NCI-H146 treated with DMSO at 0.1 percent for 48 hours (cell line): Measurements from ENCODE around the gene ACTN3.
"Not testable (repeated sequence)": the region's sequence is repeated elsewhere in the genome, so short reads cannot be mapped to it uniquely, and the experiment has no call there.

Experiments used
- DNase-seq: peaks from one replicate; lab custom pipeline; 2025; ENCODE audit not compliant: unreplicated experiment; lab: John Stamatoyannopoulos, UW

ACTN3 gene

GRCh38 chr11:66543263-66544107 lies 3.2 kb upstream of the ACTN3 start:
- DNase-seq = no peak

DNA sequence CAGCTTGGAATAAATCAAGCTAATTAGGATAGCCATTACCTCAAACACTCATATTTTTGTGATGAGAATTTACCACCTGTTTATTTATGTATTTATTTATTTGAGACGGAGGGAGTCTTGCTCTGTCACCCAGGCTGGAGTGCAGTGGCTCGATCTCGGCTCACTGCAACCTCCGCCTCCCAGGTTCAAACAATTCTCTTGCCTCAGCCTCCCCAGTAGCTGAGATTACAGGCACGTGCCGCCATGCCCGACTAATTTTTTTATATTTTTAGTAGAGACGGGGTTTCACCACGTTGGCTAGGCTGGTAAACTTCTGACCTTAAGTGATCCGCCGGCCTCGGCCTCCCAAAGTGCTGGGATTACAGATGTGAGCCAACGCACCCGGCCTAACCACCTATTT lies 1.8 kb upstream of the ACTN3 start:
- DNase-seq = not testable (repeated sequence)

GRCh38 chr11:66545701-66546367 lies 869 bp upstream of the ACTN3 start, which contains the start of gene ZDHHC24:
TSS of gene ZDHHC24 (minus strand) at chr11:66546048. CDS start at chr11:66546003, 45 bp downstream.
- DNase-seq = peak; percentile 87

- no peak for DNase-seq
These were observed 411 bp downstream of the ACTN3 start for GRCh38 chr11:66546966-66547661.

DNA sequence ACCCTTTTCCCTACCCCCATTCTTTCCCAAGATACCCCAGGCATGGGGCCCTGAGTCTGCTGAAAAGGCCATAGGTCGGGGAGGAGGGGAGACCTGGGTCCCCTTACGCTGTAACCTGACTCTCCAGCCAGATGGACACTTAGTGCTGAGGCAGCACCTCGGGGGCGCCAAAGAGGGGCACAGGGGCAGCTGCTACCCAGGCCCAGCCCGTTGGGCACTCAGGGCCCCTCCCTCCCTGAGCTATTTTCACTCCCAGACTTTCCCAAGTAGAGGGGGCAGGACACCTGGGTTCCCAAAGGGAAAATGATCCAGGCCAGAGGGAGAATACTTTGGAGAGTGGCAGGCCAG lies 933 bp downstream of the ACTN3 start:
- DNase-seq = no peak

DNA sequence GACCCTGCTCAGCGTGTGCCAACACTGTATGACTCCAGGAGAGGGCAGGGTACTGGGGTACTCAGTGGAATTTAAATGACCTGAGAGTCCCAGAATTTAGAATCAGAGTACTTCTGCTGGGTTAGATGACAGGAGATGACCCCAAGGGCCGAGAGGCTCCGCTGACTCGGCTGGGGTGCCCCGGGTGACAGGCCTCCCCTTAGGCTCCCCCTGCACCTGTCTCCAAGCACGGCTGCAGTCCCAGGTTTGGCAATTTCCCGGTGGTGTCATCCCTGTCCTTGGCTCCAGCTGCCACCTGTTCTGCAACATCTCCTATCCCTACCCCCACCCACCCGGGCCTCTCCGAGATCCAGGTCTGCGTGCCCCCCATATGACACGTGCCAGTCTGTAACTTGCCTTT lies 1.3 kb downstream of the ACTN3 start:
- no peak for DNase-seq

- no peak for DNase-seq
These were observed 2.3 kb downstream of the ACTN3 start for GRCh38 chr11:66548774-66549630.

DNA sequence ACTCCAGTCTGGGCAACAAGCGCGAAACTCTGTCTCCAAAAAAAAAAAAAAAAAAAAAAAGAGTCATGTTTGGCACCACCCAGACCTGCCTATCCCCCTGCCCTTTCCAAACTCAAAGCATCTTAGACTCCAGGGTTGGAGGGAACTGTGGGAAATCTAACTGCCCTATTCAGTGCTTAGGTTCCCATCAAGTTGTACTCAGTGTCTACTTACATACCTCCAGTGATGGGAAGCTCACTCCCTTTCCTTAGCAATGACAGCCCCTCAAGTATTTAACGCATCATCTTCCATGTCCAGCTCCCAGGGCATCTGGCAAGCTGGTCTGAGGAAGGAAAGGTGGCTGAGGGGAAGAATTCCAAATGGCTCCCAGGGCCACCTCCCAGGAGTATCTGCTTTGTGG lies 3.0 kb downstream of the ACTN3 start:
- DNase-seq = no peak

DNA sequence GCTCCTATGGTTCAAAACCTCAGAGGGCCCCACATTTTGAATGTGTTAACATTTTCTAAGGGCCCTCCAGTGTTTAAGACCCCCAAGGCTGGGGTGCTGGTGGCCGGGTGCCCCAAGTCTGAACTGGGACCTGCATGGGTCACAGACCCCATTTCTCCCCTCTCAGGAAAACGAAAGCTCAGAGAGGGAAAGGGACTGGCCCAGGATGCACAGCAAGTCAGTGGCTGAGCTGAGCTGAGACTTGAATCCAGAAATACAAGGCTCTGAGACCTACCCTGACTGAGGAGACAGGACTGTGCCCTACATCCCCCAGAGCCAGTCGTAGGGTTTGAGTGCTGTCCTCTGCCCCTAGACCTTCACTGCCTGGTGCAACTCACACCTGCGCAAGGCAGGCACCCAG lies 4.2 kb downstream of the ACTN3 start:
- DNase-seq = no peak

DNA sequence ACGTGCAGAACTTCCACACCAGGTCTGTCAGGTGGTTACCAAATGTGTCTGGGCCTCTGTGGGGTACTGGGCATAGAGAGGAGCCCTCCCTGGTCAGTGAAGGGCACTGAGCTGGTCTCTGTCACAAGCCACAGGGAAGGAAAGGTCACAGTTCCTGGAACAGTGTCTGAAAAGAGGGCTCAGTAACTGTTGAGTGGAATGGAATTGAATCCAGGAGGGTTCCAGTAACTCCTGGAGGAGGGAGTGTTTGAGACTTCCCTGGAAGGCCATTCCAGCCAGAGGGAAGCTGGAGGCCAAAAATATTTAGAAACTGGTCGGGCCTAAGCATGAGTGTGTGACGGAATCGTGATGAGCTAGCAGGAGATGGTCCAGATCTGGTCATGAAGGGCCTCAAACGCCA lies 7.9 kb downstream of the ACTN3 start:
- no peak for DNase-seq

DNA sequence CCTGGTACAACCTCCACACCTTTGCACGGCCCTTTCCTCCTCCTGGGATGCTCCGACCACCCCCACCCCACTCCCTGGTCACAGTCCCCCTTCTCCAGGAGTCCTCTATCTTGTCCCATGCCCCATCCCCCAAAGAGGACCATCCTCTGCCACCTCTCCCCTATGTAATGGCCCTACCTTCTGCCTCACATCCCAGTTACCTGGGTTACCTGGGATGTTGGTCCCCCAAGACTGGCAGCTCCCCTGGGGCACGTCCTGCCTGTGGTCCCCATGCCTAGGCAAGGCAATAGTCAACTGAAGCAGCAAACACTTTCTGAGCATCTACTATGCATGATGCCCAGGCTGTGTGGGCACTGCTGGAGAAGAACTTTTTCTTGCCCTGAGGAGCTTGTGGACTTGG lies 8.7 kb downstream of the ACTN3 start:
- DNase-seq = no peak

GRCh38 chr11:66556086-66556485 lies 9.4 kb downstream of the ACTN3 start:
- no peak for DNase-seq

DNA sequence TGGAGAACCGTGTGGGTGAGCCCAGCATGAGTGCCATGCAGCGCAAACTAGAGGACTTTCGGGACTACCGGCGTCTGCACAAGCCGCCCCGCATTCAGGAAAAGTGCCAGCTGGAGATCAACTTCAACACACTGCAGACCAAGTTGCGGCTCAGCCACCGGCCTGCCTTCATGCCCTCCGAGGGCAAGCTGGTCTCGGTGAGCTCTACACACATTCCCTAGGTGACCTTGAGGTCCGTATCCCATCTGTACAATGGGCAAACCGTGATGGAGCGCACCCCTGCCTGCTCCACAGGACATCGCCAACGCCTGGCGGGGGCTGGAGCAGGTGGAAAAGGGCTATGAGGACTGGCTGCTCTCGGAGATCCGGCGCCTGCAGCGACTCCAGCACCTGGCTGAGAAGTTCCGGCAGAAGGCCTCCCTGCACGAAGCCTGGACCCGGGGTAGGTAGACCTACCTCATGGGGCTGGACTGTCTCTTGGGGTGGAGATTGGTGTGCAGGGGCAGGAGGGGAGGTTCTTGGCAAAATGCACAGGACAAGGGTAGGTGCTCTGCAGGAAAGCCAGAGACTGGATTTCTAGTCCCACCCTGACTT lies 11.1 kb downstream of the ACTN3 start:
- no peak for DNase-seq

GRCh38 chr11:66559142-66559865 lies 12.6 kb downstream of the ACTN3 start:
- no peak for DNase-seq

GRCh38 chr11:66559866-66560676 lies 13.4 kb downstream of the ACTN3 start:
- DNase-seq = no peak

DNA sequence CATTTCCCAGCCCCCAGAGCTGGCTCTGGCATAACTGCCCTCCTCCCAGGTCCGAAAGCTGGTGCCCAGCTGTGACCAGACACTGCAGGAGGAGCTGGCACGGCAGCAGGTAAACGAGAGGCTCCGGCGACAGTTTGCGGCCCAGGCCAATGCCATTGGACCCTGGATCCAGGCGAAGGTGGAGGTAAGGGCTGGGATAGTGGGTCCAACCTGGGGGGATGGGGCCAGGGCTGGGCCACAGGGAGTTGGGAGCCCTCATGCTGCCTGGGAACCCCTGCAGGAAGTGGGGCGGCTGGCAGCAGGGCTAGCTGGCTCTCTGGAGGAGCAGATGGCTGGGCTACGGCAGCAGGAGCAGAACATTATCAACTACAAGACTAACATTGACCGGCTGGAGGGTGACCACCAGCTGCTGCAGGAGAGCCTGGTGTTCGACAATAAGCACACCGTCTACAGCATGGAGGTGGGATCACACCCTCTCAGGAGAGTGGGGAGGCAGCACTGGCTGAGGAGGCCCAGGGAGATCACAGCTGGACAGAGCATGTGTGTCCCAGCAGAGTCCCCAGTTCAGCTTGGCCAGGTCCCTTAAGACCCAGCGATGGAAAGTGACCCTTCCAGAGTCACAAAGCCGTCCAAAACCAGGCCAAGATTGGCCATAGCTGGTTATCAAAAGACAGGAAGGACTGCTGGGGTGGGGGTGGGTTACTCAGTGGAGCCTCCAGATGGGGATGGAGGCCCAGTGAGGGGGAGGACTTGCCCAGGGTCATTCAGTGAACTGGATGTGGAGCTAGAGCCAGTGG lies 14.7 kb downstream of the ACTN3 start:
- DNase-seq = no peak

DNA sequence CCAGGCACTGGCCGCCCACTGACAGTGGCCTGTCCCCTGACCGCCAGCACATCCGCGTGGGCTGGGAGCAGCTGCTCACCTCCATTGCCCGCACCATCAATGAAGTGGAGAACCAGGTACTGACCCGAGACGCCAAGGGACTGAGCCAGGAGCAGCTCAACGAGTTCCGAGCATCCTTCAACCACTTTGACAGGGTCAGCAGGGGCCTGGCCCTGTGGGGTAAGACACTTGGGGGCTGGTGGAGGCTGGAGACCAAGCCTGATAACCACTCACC lies 15.2 kb downstream of the ACTN3 start:
- no peak for DNase-seq

GRCh38 chr11:66562275-66562674 lies 15.6 kb downstream of the ACTN3 start:
- DNase-seq = no peak
